Keratinocyte (primary cell): ENCODE results near the gene ACAT2. TPM values are rescaled to one million over a fixed set of nuclear protein-coding genes. Genes with fewer than 3 reads are reported as not detected.
"Not testable (repeated sequence)": the region's sequence is repeated elsewhere in the genome, so short reads cannot be mapped to it uniquely, and the experiment has no call there.

ENCODE experiments used
- DNase-seq: peaks from one replicate; pipeline ENCODE4 v3.0.0-alpha.2; 2011; ENCODE audit warnings: low read depth, missing footprints, low spot score
- FAIRE-seq: peaks from 2 replicates; lab custom pipeline; 2011; peaks lifted over from hg19 to GRCh38; lab: Jason Lieb, UNC
- H2AFZ ChIP-seq: 2 replicates; pipeline ENCODE4 v1.6.0; 2012; ENCODE audit warnings: low read length, control low read depth, inconsistent platforms; ENCODE audit not compliant: control insufficient read depth
- H3K27ac ChIP-seq: 2 replicates; pipeline ENCODE4 v1.5.1; 2011; ENCODE audit warnings: low read length; ENCODE audit not compliant: control insufficient read depth, insufficient read depth
- H3K27me3 ChIP-seq: 3 replicates; pipeline ENCODE4 v1.6.0; 2011; ENCODE audit warnings: low read length; ENCODE audit not compliant: control insufficient read depth, insufficient read depth; ENCODE audit errors: extremely low read depth
- H3K36me3 ChIP-seq, 2 experiments: 2 replicates in 1 of 2; 3 replicates in 1 of 2; pipeline ENCODE4 v1.5.1; 2011; ENCODE audit warnings: low read length in 2 of 2, mild to moderate bottlenecking in 1 of 2; ENCODE audit not compliant: control insufficient read depth in 2 of 2, insufficient read depth in 2 of 2; ENCODE audit errors: extremely low read depth in 1 of 2
- H3K4me1 ChIP-seq: 3 replicates; pipeline ENCODE4 v1.5.1; 2011; ENCODE audit warnings: low read length; ENCODE audit not compliant: control insufficient read depth, insufficient read depth; ENCODE audit errors: extremely low read depth
- H3K4me2 ChIP-seq: 3 replicates; pipeline ENCODE4 v1.6.0; 2011; ENCODE audit warnings: low read depth, low read length; ENCODE audit not compliant: control insufficient read depth, insufficient read depth; ENCODE audit errors: extremely low read depth
- H3K4me3 ChIP-seq, 3 experiments: fragments of 200-600 bp in 1 of 3; sonication (generic) in 1 of 3; 2 replicates in 2 of 3; 3 replicates in 1 of 3; pipeline ENCODE4 v1.5.1; 2011 to 2016; ENCODE audit warnings: low read length in 3 of 3, mild to moderate bottlenecking in 3 of 3, control low read depth in 2 of 3, inconsistent platforms in 1 of 3, low read depth in 1 of 3, mixed read lengths in 1 of 3, mixed run types in 1 of 3, moderate library complexity in 1 of 3; ENCODE audit not compliant: control insufficient read depth in 2 of 3, insufficient read depth in 2 of 3; ENCODE audit errors: extremely low read depth in 1 of 3
- H3K79me2 ChIP-seq: 2 replicates; pipeline ENCODE4 v1.6.0; 2012; ENCODE audit warnings: low read length; ENCODE audit not compliant: control insufficient read depth, insufficient read depth
- H3K9ac ChIP-seq: 3 replicates; pipeline ENCODE4 v1.6.0; 2011; ENCODE audit warnings: low read length; ENCODE audit not compliant: control insufficient read depth, insufficient read depth; ENCODE audit errors: extremely low read depth
- H3K9me1 ChIP-seq: 3 replicates; pipeline ENCODE4 v1.6.0; 2011; ENCODE audit warnings: low read length; ENCODE audit not compliant: control insufficient read depth, insufficient read depth; ENCODE audit errors: extremely low read depth
- H3K9me3 ChIP-seq: 2 replicates; pipeline ENCODE4 v1.5.1; 2012; ENCODE audit warnings: low read depth, low read length; ENCODE audit not compliant: control insufficient read depth
- H4K20me1 ChIP-seq: 3 replicates; pipeline ENCODE4 v1.6.0; 2011; ENCODE audit warnings: low read length; ENCODE audit not compliant: control insufficient read depth, insufficient read depth; ENCODE audit errors: extremely low read depth
- EZH2 ChIP-seq: IDR thresholded peaks from one replicate; pipeline ENCODE4 v1.6.1; 2012; ENCODE audit warnings: inconsistent platforms, mild to moderate bottlenecking, low read length, moderate library complexity
- dilution Hi-C: fragments of 300-500 bp; cut with MboI; formaldehyde crosslinking; loops from one replicate; pipeline ENCODE4 v1.7.0; 2020; ENCODE audit warnings: low sequenced_read_pairs; ENCODE audit not compliant: extremely low pct_ligation_motif_present
- polyA plus RNA-seq, 5 experiments: library from polyadenylated mRNA; depleted of rRNA in 3 of 5; stranded (reverse) in 3 of 5; stranded (forward) in 1 of 5; unstranded in 1 of 5; fragments of >200 nt; gene quantifications; 1 replicate in 1 of 5; 2 replicates in 3 of 5; 3 replicates in 1 of 5; pipeline versions ENCODE4 v1.2.1 to v1.2.3, GENCODE V29; 2011 to 2012; ENCODE audit warnings: missing spikeins in 2 of 5, low read depth in 1 of 5, low replicate concordance in 1 of 5
- TF ChIP-seq, protein P1 (sequence below), 3 experiments: IDR thresholded peaks in 1 of 3; conservative IDR thresholded peaks in 1 of 3; optimal IDR thresholded peaks in 1 of 3; 2 replicates in 2 of 3; 3 replicates in 1 of 3; pipeline versions ENCODE3 to v1.5.1; 2011; ENCODE audit warnings: low read length in 3 of 3, mild to moderate bottlenecking in 3 of 3, moderate library complexity in 2 of 3, control low read depth in 1 of 3, inconsistent platforms in 1 of 3; ENCODE audit not compliant: insufficient read depth in 2 of 3; ENCODE audit errors: extremely low read depth in 1 of 3

ACAT2 gene
- polyA plus RNA-seq, 1 donor (not counting 4 experiments of a cell fraction or from before 2014, with no cell fraction given), result 205 TPM

DNA sequence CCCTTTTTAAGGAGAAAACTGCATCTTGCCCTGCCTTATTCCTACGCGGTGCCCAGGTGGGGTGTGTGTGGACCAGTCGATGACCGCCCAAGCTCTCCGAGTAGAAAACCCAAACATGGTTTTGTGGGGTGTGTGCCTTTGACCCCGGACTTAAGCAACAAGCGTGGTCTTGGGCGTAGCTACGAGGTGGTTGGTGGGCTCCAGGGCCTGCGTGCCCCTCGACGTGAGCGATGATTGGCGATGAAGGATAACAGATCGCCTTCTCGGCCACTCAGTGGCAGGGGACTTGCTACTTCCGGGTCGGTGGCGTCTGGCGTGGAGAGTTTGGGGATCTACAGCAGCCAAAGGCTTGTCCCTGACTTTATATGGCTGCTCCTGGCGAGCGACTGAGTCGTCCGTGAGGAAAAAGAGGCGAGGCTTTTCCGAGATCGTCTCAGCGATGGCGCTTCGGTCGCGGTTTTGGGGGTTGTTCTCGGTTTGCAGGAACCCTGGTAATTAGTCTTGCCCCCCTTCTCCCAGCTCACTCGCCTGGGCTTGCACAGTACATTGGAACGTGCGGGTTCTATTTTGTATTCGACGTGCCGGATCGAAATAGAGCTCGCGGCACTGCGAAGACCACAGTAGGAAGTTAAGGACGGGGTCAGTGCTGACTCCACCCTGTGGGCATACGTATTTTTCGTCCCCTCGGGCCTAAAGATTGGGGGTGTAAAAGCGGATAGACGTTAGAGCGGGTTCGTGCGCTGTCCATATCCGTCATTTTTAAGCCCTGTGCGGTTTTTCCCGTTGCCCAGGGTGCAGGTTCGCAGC lies 28.5 kb downstream of the ACAT2 start, which contains the start of gene MRPL18:
TSS of gene MRPL18 (plus strand) at position 319 of the 807 bp plus-strand sequence. CDS start at position 440, 121 bp downstream.
- Histone ChIP-seq H4K20me1 (peaks cover 6% of the 10 kb centered on the region), H2AFZ (peak within 1 kb of the TSS; percentile 92), H3K27ac (peak within 1 kb of the TSS; percentile 83), H3K9me3 (no peaks in the 10 kb centered on the region), H3K4me3 (peak within 1 kb of the TSS; percentile 88 to 98 (median 97)), H3K79me2 (peaks cover 81% of the 10 kb centered on the region), H3K27me3 (no peaks in the 10 kb centered on the region), H3K36me3 (peaks cover 8 to 21% of the 10 kb centered on the region in 2 experiments), H3K9me1 (no peaks in the 10 kb centered on the region), H3K4me1 (peaks cover 30% of the 10 kb centered on the region), H3K9ac (peak within 1 kb of the TSS; percentile 85), H3K4me2 (peak within 1 kb of the TSS; percentile 90)
- DNase-seq, result peak; percentile 79
- TF ChIP-seq, protein P1, sequence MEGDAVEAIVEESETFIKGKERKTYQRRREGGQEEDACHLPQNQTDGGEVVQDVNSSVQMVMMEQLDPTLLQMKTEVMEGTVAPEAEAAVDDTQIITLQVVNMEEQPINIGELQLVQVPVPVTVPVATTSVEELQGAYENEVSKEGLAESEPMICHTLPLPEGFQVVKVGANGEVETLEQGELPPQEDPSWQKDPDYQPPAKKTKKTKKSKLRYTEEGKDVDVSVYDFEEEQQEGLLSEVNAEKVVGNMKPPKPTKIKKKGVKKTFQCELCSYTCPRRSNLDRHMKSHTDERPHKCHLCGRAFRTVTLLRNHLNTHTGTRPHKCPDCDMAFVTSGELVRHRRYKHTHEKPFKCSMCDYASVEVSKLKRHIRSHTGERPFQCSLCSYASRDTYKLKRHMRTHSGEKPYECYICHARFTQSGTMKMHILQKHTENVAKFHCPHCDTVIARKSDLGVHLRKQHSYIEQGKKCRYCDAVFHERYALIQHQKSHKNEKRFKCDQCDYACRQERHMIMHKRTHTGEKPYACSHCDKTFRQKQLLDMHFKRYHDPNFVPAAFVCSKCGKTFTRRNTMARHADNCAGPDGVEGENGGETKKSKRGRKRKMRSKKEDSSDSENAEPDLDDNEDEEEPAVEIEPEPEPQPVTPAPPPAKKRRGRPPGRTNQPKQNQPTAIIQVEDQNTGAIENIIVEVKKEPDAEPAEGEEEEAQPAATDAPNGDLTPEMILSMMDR (optimal IDR thresholded peaks at IDR 0.05 in 1 of 3, IDR thresholded peaks at IDR 0.05 in 1 of 3, conservative IDR thresholded peaks at IDR 0.05 in 1 of 3; ENCODE audit: extremely low read depth in 1 of 3, insufficient read depth in 2 of 3, low read length in 3 of 3), result no peak
- no peak for TF ChIP-seq EZH2
- dilution Hi-C loops, result no loop called here
- FAIRE-seq, result peak; percentile 85

- dilution Hi-C loops, result no loop called here
These were observed 29.2 kb downstream of the ACAT2 start for GRCh38 chr6:159790956-159791598.

DNA sequence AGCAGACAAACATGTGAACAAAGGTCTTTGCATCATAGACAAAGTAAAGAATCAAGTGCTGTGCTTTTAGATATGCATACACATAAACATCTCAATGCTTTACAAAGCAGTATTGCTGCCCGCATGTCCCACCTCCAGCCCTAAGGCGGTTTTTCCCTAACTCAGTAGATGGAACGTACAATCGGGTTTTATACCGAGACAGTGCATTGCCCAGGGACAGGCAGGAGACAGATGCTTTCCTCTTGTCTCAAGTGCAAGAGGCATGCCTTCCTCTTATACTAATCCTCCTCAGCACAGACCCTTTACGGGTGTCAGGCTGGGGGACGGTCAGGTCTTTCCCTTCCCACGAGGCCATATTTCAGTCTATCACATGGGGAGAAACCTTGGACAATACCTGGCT lies 33.1 kb downstream of the ACAT2 start:
- H2AFZ ChIP-seq, H3K9me1 ChIP-seq, H4K20me1 ChIP-seq, H3K9ac ChIP-seq, H3K27ac ChIP-seq, FAIRE-seq, H3K4me3 ChIP-seq, H3K27me3 ChIP-seq, dilution Hi-C loops, H3K9me3 ChIP-seq, H3K4me2 ChIP-seq, DNase-seq: not testable (repeated sequence)
- peaks cover 11 to 18% of the 10 kb centered on the region in 2 experiments for H3K36me3 ChIP-seq
- H3K4me1 ChIP-seq, result peaks cover 13% of the 10 kb centered on the region
- H3K79me2 ChIP-seq, result peaks cover 47% of the 10 kb centered on the region

More at GRCh38 chr6:159790956-159791598, 29.2 kb downstream of the ACAT2 start:
- Histone ChIP-seq H3K4me1 (peaks cover 30% of the 10 kb centered on the region), H3K9me3 (no peaks in the 10 kb centered on the region), H3K27ac (peak overlapping the region; percentile 82), H3K27me3 (no peaks in the 10 kb centered on the region), H3K4me2 (peak overlapping the region; percentile 90), H3K36me3 (peaks cover 6 to 16% of the 10 kb centered on the region in 2 experiments), H3K4me3 (peak overlapping the region; percentile 88 to 98 (median 97)), H3K9me1 (no peaks in the 10 kb centered on the region), H2AFZ (peak overlapping the region; percentile 92), H3K79me2 (peaks cover 75% of the 10 kb centered on the region), H4K20me1 (peaks cover 5% of the 10 kb centered on the region), H3K9ac (peak overlapping the region; percentile 85)
- FAIRE-seq, result no peak
- DNase-seq, result no peak
- TF ChIP-seq, protein P1 (optimal IDR thresholded peaks at IDR 0.05 in 1 of 3, IDR thresholded peaks at IDR 0.05 in 1 of 3, conservative IDR thresholded peaks at IDR 0.05 in 1 of 3; ENCODE audit: extremely low read depth in 1 of 3, insufficient read depth in 2 of 3, low read length in 3 of 3), result no peak
- TF ChIP-seq EZH2, result no peak
